ENCODE results near the gene ROR2. TPM values are rescaled to one million over a fixed set of nuclear protein-coding genes. Genes with fewer than 3 reads are reported as not detected.

Gene ROR2
- total and polyA plus RNA-seq, 2 of the 8 experiments (the other 6 are each of a cell fraction or from before 2014, with no cell fraction given), result 2.7 to 4.3 TPM

DNA sequence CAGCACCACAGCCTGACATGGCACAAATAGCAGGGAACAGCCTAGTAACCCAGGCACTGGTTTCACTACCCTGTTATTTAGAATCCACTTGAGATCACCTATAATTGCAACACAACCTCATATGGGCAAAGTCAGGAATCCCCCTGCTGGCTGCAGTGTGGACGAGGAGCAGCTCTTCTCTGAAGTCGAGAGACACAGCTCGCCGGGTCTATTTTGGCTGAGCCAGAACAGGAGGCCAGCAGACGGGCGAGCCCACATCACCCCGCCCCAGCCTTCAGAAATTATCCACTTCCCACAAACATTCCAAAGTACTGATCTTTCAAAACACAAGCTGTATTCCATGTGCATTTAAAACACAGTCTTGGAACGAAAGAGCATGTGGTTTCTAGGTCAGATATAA is 179.0 kb downstream of the ROR2 start:
- H2BK12ac ChIP-seq (ENCODE audit: low read depth, low read length), result no peak overlapping the region
- DNase-seq (ENCODE audit: low read depth in 1 of 2, low spot score in 2 of 2) (no peak), FAIRE-seq (no peak)
- H4K91ac ChIP-seq (replicated peaks; ENCODE audit: insufficient read length, low read length), result no peak overlapping the region
- no peak overlapping the region for H2BK5ac ChIP-seq (ENCODE audit: low read depth, low read length)
- no peak overlapping the region for H4K5ac ChIP-seq (ENCODE audit: insufficient read length, low read depth, low read length)
- H3K23me2 ChIP-seq (ENCODE audit: low read depth, low read length), result no peaks in the 10 kb centered on the region
- H2BK120ac ChIP-seq (replicated peaks; ENCODE audit: low read depth, low read length), result no peak overlapping the region
- CTCF ChIA-PET (ENCODE audit: partially characterized antibody), result interaction anchor here (0.6 to 12.6 kb wide), 19 partner anchors 11 to 740 kb away, joined by 3 to 156 read pairs (median 4); partner anchors contain the start of gene ROR2
- H2BK15ac ChIP-seq (ENCODE audit: low read length), result no peak overlapping the region
- H2AFZ ChIP-seq (ENCODE audit: low read length), result no peak overlapping the region
- H3K27ac ChIP-seq (ENCODE audit: low read depth, low read length), result no peak overlapping the region
- H3K27me3 ChIP-seq (replicated peaks in 1 of 4; ENCODE audit: control insufficient read depth in 3 of 4, extremely low read depth in 1 of 4, insufficient read depth in 3 of 4, low read length in 3 of 4), result no peaks in the 10 kb centered on the region
- POLR2A ChIA-PET (ENCODE audit: partially characterized antibody), result interaction anchor here (1.2 kb wide), 1 partner anchor 179 kb away, joined by 4 read pairs; the partner anchor contains the start of gene ROR2
- no peak overlapping the region for H3K23ac ChIP-seq (ENCODE audit: insufficient read length)
- H3K36me3 ChIP-seq (ENCODE audit: control insufficient read depth in 2 of 4, insufficient read depth in 4 of 4, low read length in 3 of 4), result no peaks in the 10 kb centered on the region
- no peak overlapping the region for H3K4me2 ChIP-seq (ENCODE audit: insufficient read depth in 1 of 2, low read depth in 2 of 2, low read length in 2 of 2)
- H4K8ac ChIP-seq (ENCODE audit: extremely low read depth, insufficient read depth, low read length), result no peak overlapping the region
- peaks cover 0 to 2% (median 0%) of the 10 kb centered on the region in 4 experiments; a peak in 1 of 7 replicates for H3K4me1 ChIP-seq (replicated peaks in 1 of 4; ENCODE audit: control insufficient read depth in 3 of 4, insufficient read depth in 4 of 4, low read length in 3 of 4)
- no peaks in the 10 kb centered on the region for H3K79me2 ChIP-seq (ENCODE audit: control insufficient read depth in 1 of 2, insufficient read depth in 2 of 2, low read length in 2 of 2)
- H3K18ac ChIP-seq (ENCODE audit: extremely low read depth, low read length), result no peak overlapping the region
- no peak overlapping the region for H3K4ac ChIP-seq (replicated peaks; ENCODE audit: insufficient read length, low read depth, low read length)
- H2AK5ac ChIP-seq (ENCODE audit: low read depth, low read length), result no peak overlapping the region
- no peaks in the 10 kb centered on the region for H3K79me1 ChIP-seq (ENCODE audit: low read depth, low read length)
- 79% methylated on average over 8 of the region's 8 CpGs; no CpG with 5 or more reads in 1 of the 2 experiments for WGBS, 2 experiments (ENCODE audit: extremely low coverage in 1 of 2, insufficient coverage in 1 of 2, insufficient read length in 1 of 2, insufficient replicate concordance in 2 of 2, low coverage in 1 of 2, low lambda C conversion rate in 2 of 2, missing lambda C conversion rate in 1 of 2)
- H3K9ac ChIP-seq (replicated peaks in 1 of 4; ENCODE audit: extremely low read depth in 1 of 4, low read depth in 3 of 4, low read length in 3 of 4), result no peak overlapping the region
- no peak overlapping the region for H3K14ac ChIP-seq (ENCODE audit: insufficient read length)
- H3K4me3 ChIP-seq (ENCODE audit: extremely low read depth in 1 of 4, insufficient read depth in 2 of 4, low read depth in 3 of 4, low read length in 4 of 4), result no peak overlapping the region
- H3K9me3 ChIP-seq (ENCODE audit: insufficient read depth in 2 of 2, low read depth in 1 of 2, low read length in 1 of 2), result no peaks in the 10 kb centered on the region
- H4K20me1 ChIP-seq (replicated peaks in 1 of 2; ENCODE audit: control insufficient read depth in 1 of 2, insufficient read depth in 2 of 2, low read length in 2 of 2), result no peaks in the 10 kb centered on the region
- no peak overlapping the region for H2BK20ac ChIP-seq (ENCODE audit: low read length)
- H3K56ac ChIP-seq (replicated peaks; ENCODE audit: insufficient read length, low read depth, low read length), result no peak overlapping the region
- TF ChIP-seq GTF2F1 (IDR thresholded peaks at IDR 0.05; ENCODE audit: borderline replicate concordance, low read depth, low read length) (no peak), RAD21 (IDR thresholded peaks at IDR 0.05 in 1 of 2, conservative IDR thresholded peaks at IDR 0.05 in 1 of 2; ENCODE audit: low read depth in 2 of 2, low read length in 2 of 2) (peak; percentile 10 to 41; a peak in 3 of 4 replicates), GABPA (IDR thresholded peaks at IDR 0.05; ENCODE audit: borderline replicate concordance, insufficient read depth, low read length) (no peak), TAF7 (optimal IDR thresholded peaks at IDR 0.05; ENCODE audit: borderline replicate concordance, low read depth, low read length) (no peak), SUZ12 (IDR thresholded peaks at IDR 0.05; ENCODE audit: low read length) (no peak), SIX5 (IDR thresholded peaks at IDR 0.05; ENCODE audit: low read depth, low read length) (no peak), ASH2L (IDR thresholded peaks at IDR 0.05; ENCODE audit: low read length) (no peak), JUND (IDR thresholded peaks at IDR 0.05; ENCODE audit: low read length) (no peak)
- TF ChIP-seq, protein P1, sequence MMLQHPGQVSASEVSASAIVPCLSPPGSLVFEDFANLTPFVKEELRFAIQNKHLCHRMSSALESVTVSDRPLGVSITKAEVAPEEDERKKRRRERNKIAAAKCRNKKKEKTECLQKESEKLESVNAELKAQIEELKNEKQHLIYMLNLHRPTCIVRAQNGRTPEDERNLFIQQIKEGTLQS (IDR thresholded peaks at IDR 0.05; ENCODE audit: insufficient read depth, low read depth, low read length), result no peak
- TF ChIP-seq, protein P2, sequence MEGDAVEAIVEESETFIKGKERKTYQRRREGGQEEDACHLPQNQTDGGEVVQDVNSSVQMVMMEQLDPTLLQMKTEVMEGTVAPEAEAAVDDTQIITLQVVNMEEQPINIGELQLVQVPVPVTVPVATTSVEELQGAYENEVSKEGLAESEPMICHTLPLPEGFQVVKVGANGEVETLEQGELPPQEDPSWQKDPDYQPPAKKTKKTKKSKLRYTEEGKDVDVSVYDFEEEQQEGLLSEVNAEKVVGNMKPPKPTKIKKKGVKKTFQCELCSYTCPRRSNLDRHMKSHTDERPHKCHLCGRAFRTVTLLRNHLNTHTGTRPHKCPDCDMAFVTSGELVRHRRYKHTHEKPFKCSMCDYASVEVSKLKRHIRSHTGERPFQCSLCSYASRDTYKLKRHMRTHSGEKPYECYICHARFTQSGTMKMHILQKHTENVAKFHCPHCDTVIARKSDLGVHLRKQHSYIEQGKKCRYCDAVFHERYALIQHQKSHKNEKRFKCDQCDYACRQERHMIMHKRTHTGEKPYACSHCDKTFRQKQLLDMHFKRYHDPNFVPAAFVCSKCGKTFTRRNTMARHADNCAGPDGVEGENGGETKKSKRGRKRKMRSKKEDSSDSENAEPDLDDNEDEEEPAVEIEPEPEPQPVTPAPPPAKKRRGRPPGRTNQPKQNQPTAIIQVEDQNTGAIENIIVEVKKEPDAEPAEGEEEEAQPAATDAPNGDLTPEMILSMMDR (IDR thresholded peaks at IDR 0.05; ENCODE audit: control extremely low read depth in 1 of 3, insufficient read depth in 1 of 3, low read depth in 1 of 3, low read length in 3 of 3), result peak; percentile 37 to 53 (median 42)

All from H1 (cell line).